GM21526 (cell line): ENCODE data around the gene SPATA7.

Experiments
- ATAC-seq: cut with Tn5 transposase; IDR thresholded peaks from one replicate; pipeline ENCODE4 v1.9.1; 2021; ENCODE audit warnings: moderate library complexity; ENCODE audit not compliant: unreplicated experiment, low FRiP score

The SPATA7 gene

GRCh38 chr14:88481059-88481458 is 95.6 kb downstream of the SPATA7 start:
- ATAC-seq: no peak

- ATAC-seq: no peak
These were observed 96.3 kb downstream of the SPATA7 start for GRCh38 chr14:88481794-88482193.

GRCh38 chr14:88482524-88482923 is 97.1 kb downstream of the SPATA7 start:
- no peak for ATAC-seq
